HepG2 (cell line): ENCODE results near the gene MCF2L. TPM values are rescaled to one million over a fixed set of nuclear protein-coding genes. Genes with fewer than 3 reads are reported as not detected.

ENCODE experiments used
- CSRNP1 ChIP-seq: sonication (generic); formaldehyde crosslinking; IDR thresholded peaks from 2 replicates; pipeline ENCODE4 v1.8.1; 2023; ENCODE audit warnings: mild to moderate bottlenecking, missing genetic modification reagents
- IRF9 ChIP-seq: sonication (generic); formaldehyde crosslinking; IDR thresholded peaks from 2 replicates; pipeline ENCODE4 v1.8.0; 2022; ENCODE audit warnings: missing genetic modification reagents, mild to moderate bottlenecking, borderline replicate concordance
- MED1 ChIP-seq: sonication (generic); formaldehyde crosslinking; IDR thresholded peaks from 2 replicates; pipeline ENCODE4 v1.4.0; 2020; ENCODE audit warnings: missing genetic modification reagents
- MEF2D ChIP-seq: sonication (generic); formaldehyde crosslinking; IDR thresholded peaks from 2 replicates; pipeline ENCODE4 v1.5.1; 2020; ENCODE audit warnings: mild to moderate bottlenecking, missing genetic modification reagents
- MYPOP ChIP-seq: sonication (generic); formaldehyde crosslinking; IDR thresholded peaks from 2 replicates; pipeline ENCODE4 v1.8.1; 2023; ENCODE audit warnings: mild to moderate bottlenecking, moderate library complexity, missing genetic modification reagents
- NCOA2 ChIP-seq: sonication (generic); formaldehyde crosslinking; IDR thresholded peaks from 2 replicates; pipeline ENCODE4 v1.8.0; 2022; ENCODE audit warnings: inconsistent platforms
- PAWR ChIP-seq: sonication (generic); formaldehyde crosslinking; IDR thresholded peaks from 2 replicates; pipeline ENCODE4 v1.4.0; 2020; ENCODE audit warnings: missing genetic modification reagents, mild to moderate bottlenecking, borderline replicate concordance
- POLR2G ChIP-seq: fragments of 200-400 bp; formaldehyde crosslinking; IDR thresholded peaks from 2 replicates; pipeline ENCODE4 v1.6.1; 2018; ENCODE audit warnings: mild to moderate bottlenecking, low read depth, low read length, moderate library complexity
- SOX5 ChIP-seq: IDR thresholded peaks from 2 replicates; pipeline ENCODE4 v1.6.1; 2016; ENCODE audit warnings: borderline replicate concordance
- SP4 ChIP-seq: sonication (generic); formaldehyde crosslinking; IDR thresholded peaks from 2 replicates; pipeline ENCODE4 v1.8.1; 2023; ENCODE audit warnings: mild to moderate bottlenecking, missing genetic modification reagents
- ZBTB1 ChIP-seq: sonication (generic); formaldehyde crosslinking; IDR thresholded peaks from 2 replicates; pipeline ENCODE4 v1.4.0; 2020; ENCODE audit warnings: missing genetic modification reagents, borderline replicate concordance
- ZNF136 ChIP-seq: sonication (generic); formaldehyde crosslinking; IDR thresholded peaks from 2 replicates; pipeline ENCODE4 v1.8.1; 2022; ENCODE audit warnings: low read depth, mild to moderate bottlenecking, moderate library complexity, missing genetic modification reagents
- ZNF253 ChIP-seq: sonication (generic); formaldehyde crosslinking; IDR thresholded peaks from 2 replicates; pipeline ENCODE4 v1.8.0; 2022; ENCODE audit warnings: mild to moderate bottlenecking, missing genetic modification reagents, borderline replicate concordance
- ZNF512B ChIP-seq: sonication (generic); formaldehyde crosslinking; IDR thresholded peaks from 2 replicates; pipeline ENCODE4 v1.5.1; 2020; ENCODE audit warnings: missing genetic modification reagents, mild to moderate bottlenecking, borderline replicate concordance
- ZNF784 ChIP-seq: sonication (generic); formaldehyde crosslinking; IDR thresholded peaks from 2 replicates; pipeline ENCODE4 v1.5.1; 2020; ENCODE audit warnings: missing genetic modification reagents, mild to moderate bottlenecking, borderline replicate concordance
- ZNF83 ChIP-seq: sonication (generic); formaldehyde crosslinking; IDR thresholded peaks from 2 replicates; pipeline ENCODE4 v1.4.0; 2020; ENCODE audit warnings: missing genetic modification reagents, mild to moderate bottlenecking, borderline replicate concordance
- ZSCAN21 ChIP-seq: sonication (generic); formaldehyde crosslinking; IDR thresholded peaks from 2 replicates; pipeline ENCODE4 v1.8.0; 2022; ENCODE audit warnings: mild to moderate bottlenecking, missing genetic modification reagents, moderate library complexity, borderline replicate concordance
- polyA plus RNA-seq, 8 experiments: library from polyadenylated mRNA; depleted of rRNA in 3 of 8; stranded (reverse) in 7 of 8; unstranded in 1 of 8; fragments of >200 nt; fragmentation: Illumina TruSeq in 4 of 8; extraction: Trizol in 4 of 8; gene quantifications; 2 replicates each; pipeline versions ENCODE4 v1.2.1 to v1.2.3, GENCODE V29; 2011 to 2016; ENCODE audit warnings: low read depth in 4 of 8, missing spikeins in 1 of 8, mixed read lengths in 1 of 8; ENCODE audit not compliant: insufficient read depth in 1 of 8
- total RNA-seq, 5 experiments: library from RNA; depleted of rRNA; stranded (reverse); fragments of >200 nt; fragmentation: Illumina TruSeq; extraction: Trizol; gene quantifications; 2 replicates each; pipeline ENCODE4 v1.2.3, GENCODE V29; 2016; ENCODE audit warnings: low read depth in 1 of 5
- TF ChIP-seq, protein P1 (sequence below): IDR thresholded peaks from 2 replicates; pipeline ENCODE4 v1.6.1; 2016; ENCODE audit warnings: missing biosample characterization, missing genetic modification reagents, low read depth

MCF2L gene
- total and polyA plus RNA-seq, 2 of the 13 experiments (the other 11 are each of a cell fraction or from before 2014, with no cell fraction given) = 19.4 to 28.4 TPM

DNA sequence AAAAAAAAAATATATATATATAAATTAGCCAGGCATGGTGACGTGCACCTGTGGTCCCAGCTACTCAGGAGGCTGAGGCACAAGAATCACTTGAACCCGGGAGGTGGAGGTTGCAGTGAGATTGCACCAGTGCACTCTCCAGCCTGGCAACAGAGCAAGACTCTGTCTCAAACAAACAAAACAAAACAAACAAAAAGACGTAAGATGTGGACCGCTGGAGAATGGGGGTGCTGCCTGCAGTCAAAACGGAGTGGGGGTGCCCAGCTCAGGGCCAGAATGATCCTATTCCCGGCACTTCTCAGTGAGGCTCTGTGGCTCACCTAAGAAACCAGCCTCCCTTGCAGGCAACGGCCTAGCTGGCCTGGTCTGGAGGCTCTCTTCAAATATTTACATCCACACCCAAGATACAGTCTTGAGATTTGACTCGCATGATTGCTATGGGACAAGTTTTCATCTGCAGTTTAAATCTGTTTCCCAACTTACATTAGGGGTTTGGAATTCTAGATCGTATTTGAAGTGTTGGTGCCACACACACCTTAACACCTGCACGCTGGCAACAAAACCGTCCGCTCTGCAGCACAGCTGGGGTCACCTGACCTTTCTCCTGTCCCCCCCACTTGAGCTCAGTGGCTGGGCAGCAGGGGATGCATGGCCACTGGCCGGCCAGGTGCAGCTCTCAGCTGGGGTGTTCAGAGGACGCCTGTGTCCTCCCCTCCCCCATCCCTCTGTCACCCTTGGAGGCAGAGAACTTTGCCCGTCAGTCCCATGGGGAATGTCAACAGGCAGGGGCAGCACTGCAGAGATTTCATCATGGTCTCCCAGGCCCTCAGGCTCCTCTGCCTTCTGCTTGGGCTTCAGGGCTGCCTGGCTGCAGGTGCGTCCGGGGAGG, 136.3 kb downstream of the MCF2L start, which contains the start of gene F7 (continued):
- TF ChIP-seq ZNF512B (CRISPR knock-in tag) (no peak), MYPOP (CRISPR knock-in tag) (0 out of 2 replicates have a peak, but pooled peaks have one; percentile 27), ZNF253 (CRISPR knock-in tag) (no peak), ZNF136 (CRISPR knock-in tag) (peak; percentile 95), MED1 (CRISPR knock-in tag) (peak; percentile 89), ZSCAN21 (CRISPR knock-in tag) (peak; percentile 62; the same call in 1 of the 2 replicates), POLR2G (peak; percentile 85), ZNF784 (CRISPR knock-in tag) (peak; percentile 90; the same call in 1 of the 2 replicates), SP4 (peak; percentile 62; the same call in 1 of the 2 replicates), NCOA2 (CRISPR knock-in tag) (peak; percentile 65), ZNF83 (no peak), PAWR (CRISPR knock-in tag) (no peak), ZBTB1 (CRISPR knock-in tag) (no peak), MEF2D (CRISPR knock-in tag) (peak; percentile 71), IRF9 (CRISPR knock-in tag) (no peak; the same call in 1 of the 2 replicates), CSRNP1 (CRISPR knock-in tag) (peak; percentile 78; the same call in 1 of the 2 replicates), SOX5 (CRISPR knock-in tag) (peak; percentile 59)
- TF ChIP-seq, protein P1, sequence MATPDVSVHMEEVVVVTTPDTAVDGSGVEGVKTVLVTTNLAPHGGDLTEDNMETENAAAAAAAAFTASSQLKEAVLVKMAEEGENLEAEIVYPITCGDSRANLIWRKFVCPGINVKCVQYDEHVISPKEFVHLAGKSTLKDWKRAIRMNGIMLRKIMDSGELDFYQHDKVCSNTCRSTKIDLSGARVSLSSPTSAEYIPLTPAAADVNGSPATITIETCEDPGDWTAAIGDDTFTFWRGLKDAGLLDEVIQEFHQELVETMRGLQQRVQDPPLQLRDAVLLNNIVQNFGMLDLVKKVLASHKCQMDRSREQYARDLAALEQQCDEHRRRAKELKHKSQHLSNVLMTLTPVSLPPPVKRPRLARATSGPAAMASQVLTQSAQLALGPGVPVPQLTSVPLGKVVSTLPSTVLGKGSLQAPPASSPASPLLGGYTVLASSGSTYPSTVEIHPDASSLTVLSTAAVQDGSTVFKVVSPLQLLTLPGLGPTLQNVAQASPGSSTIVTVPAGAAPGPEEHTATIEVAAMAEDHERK (CRISPR knock-in tag) = no peak
